C4-2B (cell line): ENCODE data around the gene AGR3.
A peak's percentile ranks its signal among the peaks of the same experiment; 100 is the strongest.

ENCODE experiments used
- H3K27ac ChIP-seq: fragments of 450-650 bp; 2 replicates; pipeline ENCODE4 v1.5.1; 2017
- CTCF ChIP-seq: fragments of 450-650 bp; conservative IDR thresholded peaks from 2 replicates; pipeline ENCODE4 v1.5.1; 2017; ENCODE audit warnings: mild to moderate bottlenecking
- ZFX ChIP-seq: fragments of 450-650 bp; IDR thresholded peaks from 2 replicates; pipeline ENCODE4 v1.6.1; 2017

AGR3 gene

GRCh38 chr7:16816824-16817223, 65.0 kb downstream of the AGR3 start:
- H3K27ac ChIP-seq = no peak overlapping the region
- TF ChIP-seq CTCF (no peak), ZFX (no peak)

- peak overlapping the region; percentile 41; the same call in 1 of the 2 replicates for H3K27ac ChIP-seq
- TF ChIP-seq CTCF (no peak), ZFX (no peak)
Observed at GRCh38 chr7:16815001-16815400, 66.8 kb downstream of the AGR3 start.

GRCh38 chr7:16813232-16813616, 68.6 kb downstream of the AGR3 start:
- peak overlapping the region; percentile 96 for H3K27ac ChIP-seq
- no peak for TF ChIP-seq CTCF
- no peak for TF ChIP-seq ZFX

- peak overlapping the region; percentile 96; the same call in 1 of the 2 replicates for H3K27ac ChIP-seq
- no peak for TF ChIP-seq ZFX
- no peak for TF ChIP-seq CTCF
Observed at GRCh38 chr7:16812542-16813231, 69.1 kb downstream of the AGR3 start.

- TF ChIP-seq ZFX (no peak), CTCF (no peak)
- no peak overlapping the region for H3K27ac ChIP-seq
Observed at GRCh38 chr7:16811551-16811950, 70.2 kb downstream of the AGR3 start.

- H3K27ac ChIP-seq = no peak overlapping the region
- TF ChIP-seq CTCF = no peak
- TF ChIP-seq ZFX = no peak
Observed at GRCh38 chr7:16810573-16810972, 71.2 kb downstream of the AGR3 start.

- TF ChIP-seq ZFX = no peak
- no peak for TF ChIP-seq CTCF
- no peak overlapping the region for H3K27ac ChIP-seq
Observed at GRCh38 chr7:16810112-16810511, 71.7 kb downstream of the AGR3 start.
